ENCODE data around the gene ME1.
"Not testable (repeated sequence)": the region's sequence is repeated elsewhere in the genome, so short reads cannot be mapped to it uniquely, and the experiment has no call there.

Gene ME1

GRCh38 chr6:83431545-83432155, 799 bp upstream of the ME1 start:
- peak in 4 of 14 donors; percentile 29 to 47 (median 40) for DNase-seq

- peak in 6 of 14 donors; percentile 9 to 53 (median 28) for DNase-seq
Observed at GRCh38 chr6:83429857-83430610, 817 bp downstream of the ME1 start.

GRCh38 chr6:83429269-83429668, 1.6 kb downstream of the ME1 start:
- no peak for DNase-seq

GRCh38 chr6:83424392-83425018, 6.3 kb downstream of the ME1 start:
- no peak for DNase-seq

GRCh38 chr6:83417880-83418663, 12.8 kb downstream of the ME1 start:
- DNase-seq: no peak

- DNase-seq: no peak
Observed at GRCh38 chr6:83413068-83413467, 17.8 kb downstream of the ME1 start.

- no peak for DNase-seq
Observed at GRCh38 chr6:83411731-83412130, 19.1 kb downstream of the ME1 start.

- no peak for DNase-seq
Observed at GRCh38 chr6:83403191-83403590, 27.7 kb downstream of the ME1 start.

- DNase-seq: no peak
Observed at GRCh38 chr6:83389606-83390005, 41.2 kb downstream of the ME1 start.

- no peak for DNase-seq
Observed at GRCh38 chr6:83385473-83385872, 45.4 kb downstream of the ME1 start.

GRCh38 chr6:83384751-83385150, 46.1 kb downstream of the ME1 start:
- DNase-seq: no peak

- no peak for DNase-seq
Observed at GRCh38 chr6:83381949-83382348, 48.9 kb downstream of the ME1 start.

- no peak for DNase-seq
Observed at GRCh38 chr6:83378621-83379388, 52.0 kb downstream of the ME1 start.

GRCh38 chr6:83371423-83371822, 59.4 kb downstream of the ME1 start:
- no peak for DNase-seq

GRCh38 chr6:83370567-83370966, 60.3 kb downstream of the ME1 start:
- DNase-seq: no peak

GRCh38 chr6:83369692-83370091, 61.2 kb downstream of the ME1 start:
- no peak for DNase-seq

- DNase-seq: no peak
Observed at GRCh38 chr6:83368577-83368976, 62.3 kb downstream of the ME1 start.

- DNase-seq: no peak
Observed at GRCh38 chr6:83367104-83367503, 63.7 kb downstream of the ME1 start.

- peak in 1 of 14 donors; percentile 15 for DNase-seq
Observed at GRCh38 chr6:83365931-83366330, 64.9 kb downstream of the ME1 start.

GRCh38 chr6:83362349-83362748, 68.5 kb downstream of the ME1 start:
- DNase-seq: not testable (repeated sequence)

- no peak for DNase-seq
Observed at GRCh38 chr6:83359638-83360037, 71.2 kb downstream of the ME1 start.

GRCh38 chr6:83354747-83355146, 76.1 kb downstream of the ME1 start:
- DNase-seq: no peak

Data from C1 segment of cervical spinal cord (tissue), 14 donors.